ENCODE measurements around the gene NCR2.

DNA sequence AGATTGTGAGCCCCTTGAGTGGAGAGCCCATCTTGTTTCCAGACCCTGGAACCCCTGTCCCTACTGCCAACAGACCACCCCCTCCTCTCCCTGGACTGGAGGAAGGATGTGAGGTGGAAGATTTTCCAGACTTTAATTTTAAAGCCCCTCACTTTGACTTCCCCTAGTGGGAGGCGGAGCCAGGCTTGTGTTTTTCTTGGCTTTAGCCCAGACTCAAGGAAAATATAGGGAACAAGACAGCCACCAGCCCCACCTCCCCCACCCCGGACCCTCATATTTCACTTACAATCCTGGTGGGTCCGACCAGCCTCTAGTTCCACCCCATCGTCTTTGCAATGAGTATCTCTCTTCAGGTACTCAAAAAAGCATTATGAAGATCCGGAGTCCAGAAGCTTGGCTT, 40.8 kb downstream of the NCR2 start:
- TF ChIP-seq, protein P1, sequence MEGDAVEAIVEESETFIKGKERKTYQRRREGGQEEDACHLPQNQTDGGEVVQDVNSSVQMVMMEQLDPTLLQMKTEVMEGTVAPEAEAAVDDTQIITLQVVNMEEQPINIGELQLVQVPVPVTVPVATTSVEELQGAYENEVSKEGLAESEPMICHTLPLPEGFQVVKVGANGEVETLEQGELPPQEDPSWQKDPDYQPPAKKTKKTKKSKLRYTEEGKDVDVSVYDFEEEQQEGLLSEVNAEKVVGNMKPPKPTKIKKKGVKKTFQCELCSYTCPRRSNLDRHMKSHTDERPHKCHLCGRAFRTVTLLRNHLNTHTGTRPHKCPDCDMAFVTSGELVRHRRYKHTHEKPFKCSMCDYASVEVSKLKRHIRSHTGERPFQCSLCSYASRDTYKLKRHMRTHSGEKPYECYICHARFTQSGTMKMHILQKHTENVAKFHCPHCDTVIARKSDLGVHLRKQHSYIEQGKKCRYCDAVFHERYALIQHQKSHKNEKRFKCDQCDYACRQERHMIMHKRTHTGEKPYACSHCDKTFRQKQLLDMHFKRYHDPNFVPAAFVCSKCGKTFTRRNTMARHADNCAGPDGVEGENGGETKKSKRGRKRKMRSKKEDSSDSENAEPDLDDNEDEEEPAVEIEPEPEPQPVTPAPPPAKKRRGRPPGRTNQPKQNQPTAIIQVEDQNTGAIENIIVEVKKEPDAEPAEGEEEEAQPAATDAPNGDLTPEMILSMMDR (IDR thresholded peaks at IDR 0.05), result no peak
- TF ChIP-seq POLR2AphosphoS5 (IDR thresholded peaks at IDR 0.05; ENCODE audit: low read depth, low read length) (no peak), SIN3A (IDR thresholded peaks at IDR 0.05; ENCODE audit: borderline replicate concordance, insufficient read depth, low read depth, low read length) (no peak), TCF7L2 (IDR thresholded peaks at IDR 0.05; ENCODE audit: low read depth, low read length) (no peak)

Measured in Panc1 (cell line).